ENCODE measurements around the gene HECTD2. TPM values are rescaled to one million over a fixed set of nuclear protein-coding genes. Genes with fewer than 3 reads are reported as not detected.

The HECTD2 gene
- total RNA-seq, 1 donor from 2014 or later, result 27.6 TPM

DNA sequence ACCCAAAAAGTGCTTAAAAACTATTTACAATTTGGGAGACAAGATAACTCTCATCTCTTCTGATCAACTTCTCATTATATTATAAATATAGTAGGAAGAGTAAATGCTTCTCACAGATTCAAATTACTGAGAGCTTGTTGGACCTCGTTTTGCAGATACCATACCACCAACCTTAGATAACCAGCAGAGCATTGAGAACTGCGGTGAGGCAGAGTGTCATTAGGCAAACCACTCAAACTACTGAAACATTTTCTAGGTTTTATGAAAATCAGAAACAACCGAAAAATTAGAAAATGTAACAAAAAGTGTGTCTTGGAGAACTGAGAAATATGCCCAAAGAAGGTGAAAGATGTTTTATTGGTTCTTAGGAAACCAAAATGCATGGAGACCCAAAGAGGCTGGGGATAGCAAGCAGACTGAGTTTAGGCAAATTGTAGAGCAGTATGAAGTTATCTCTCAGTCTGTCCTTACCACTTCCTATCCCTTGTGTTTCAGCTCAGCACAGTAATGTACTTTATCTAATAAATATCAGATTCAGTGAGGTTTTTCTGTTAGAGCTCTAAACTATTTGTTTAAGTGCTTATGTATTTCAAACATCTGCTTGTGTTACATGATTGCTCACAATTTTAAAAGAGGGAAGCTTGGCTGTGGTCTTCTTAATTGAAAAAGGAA, 77.9 kb downstream of the HECTD2 start:
- TF ChIP-seq, protein P1, sequence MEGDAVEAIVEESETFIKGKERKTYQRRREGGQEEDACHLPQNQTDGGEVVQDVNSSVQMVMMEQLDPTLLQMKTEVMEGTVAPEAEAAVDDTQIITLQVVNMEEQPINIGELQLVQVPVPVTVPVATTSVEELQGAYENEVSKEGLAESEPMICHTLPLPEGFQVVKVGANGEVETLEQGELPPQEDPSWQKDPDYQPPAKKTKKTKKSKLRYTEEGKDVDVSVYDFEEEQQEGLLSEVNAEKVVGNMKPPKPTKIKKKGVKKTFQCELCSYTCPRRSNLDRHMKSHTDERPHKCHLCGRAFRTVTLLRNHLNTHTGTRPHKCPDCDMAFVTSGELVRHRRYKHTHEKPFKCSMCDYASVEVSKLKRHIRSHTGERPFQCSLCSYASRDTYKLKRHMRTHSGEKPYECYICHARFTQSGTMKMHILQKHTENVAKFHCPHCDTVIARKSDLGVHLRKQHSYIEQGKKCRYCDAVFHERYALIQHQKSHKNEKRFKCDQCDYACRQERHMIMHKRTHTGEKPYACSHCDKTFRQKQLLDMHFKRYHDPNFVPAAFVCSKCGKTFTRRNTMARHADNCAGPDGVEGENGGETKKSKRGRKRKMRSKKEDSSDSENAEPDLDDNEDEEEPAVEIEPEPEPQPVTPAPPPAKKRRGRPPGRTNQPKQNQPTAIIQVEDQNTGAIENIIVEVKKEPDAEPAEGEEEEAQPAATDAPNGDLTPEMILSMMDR (IDR thresholded peaks at IDR 0.05; ENCODE audit: partially characterized antibody, unreplicated experiment), result no peak
- Mint-ChIP-seq H3K4me3 (ENCODE audit: unreplicated experiment) (no peak overlapping the region), H3K9me3 (ENCODE audit: unreplicated experiment) (no peaks in the 10 kb centered on the region), H3K27ac (ENCODE audit: unreplicated experiment) (no peak overlapping the region), H3K36me3 (ENCODE audit: unreplicated experiment) (no peaks in the 10 kb centered on the region), H3K4me1 (ENCODE audit: low read depth, unreplicated experiment) (no peaks in the 10 kb centered on the region), H3K27me3 (ENCODE audit: unreplicated experiment) (no peaks in the 10 kb centered on the region)
- no peak for DNase-seq

DNA sequence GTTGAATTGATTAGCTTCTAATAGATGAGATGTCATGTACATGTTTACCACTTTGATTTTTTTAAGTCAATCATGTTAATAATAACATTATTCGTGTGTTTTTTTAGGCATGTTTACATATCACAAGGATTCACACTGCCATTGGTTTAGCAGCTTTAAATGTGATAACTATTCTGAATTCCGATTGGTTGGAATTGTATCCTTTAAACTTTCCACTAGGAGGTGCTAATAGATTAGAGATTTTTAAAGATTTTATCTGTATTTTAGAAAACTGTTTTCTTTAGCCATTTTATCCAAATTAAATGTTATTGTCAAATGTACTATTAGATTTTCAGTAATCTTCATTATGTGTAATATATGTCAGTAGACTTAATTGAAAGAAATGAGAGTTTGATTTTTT, 83.2 kb downstream of the HECTD2 start:
- DNase-seq, result no peak
- peaks cover 9% of the 10 kb centered on the region for H3K4me1 Mint-ChIP-seq (ENCODE audit: low read depth, unreplicated experiment)
- H3K4me3 Mint-ChIP-seq (ENCODE audit: unreplicated experiment), result no peak overlapping the region
- H3K27me3 Mint-ChIP-seq (ENCODE audit: unreplicated experiment), result no peaks in the 10 kb centered on the region
- H3K27ac Mint-ChIP-seq (ENCODE audit: unreplicated experiment), result no peak overlapping the region
- H3K36me3 Mint-ChIP-seq (ENCODE audit: unreplicated experiment), result no peaks in the 10 kb centered on the region
- TF ChIP-seq, protein P1 (IDR thresholded peaks at IDR 0.05; ENCODE audit: partially characterized antibody, unreplicated experiment), result peak; percentile 50
- H3K9me3 Mint-ChIP-seq (ENCODE audit: unreplicated experiment), result no peaks in the 10 kb centered on the region

DNA sequence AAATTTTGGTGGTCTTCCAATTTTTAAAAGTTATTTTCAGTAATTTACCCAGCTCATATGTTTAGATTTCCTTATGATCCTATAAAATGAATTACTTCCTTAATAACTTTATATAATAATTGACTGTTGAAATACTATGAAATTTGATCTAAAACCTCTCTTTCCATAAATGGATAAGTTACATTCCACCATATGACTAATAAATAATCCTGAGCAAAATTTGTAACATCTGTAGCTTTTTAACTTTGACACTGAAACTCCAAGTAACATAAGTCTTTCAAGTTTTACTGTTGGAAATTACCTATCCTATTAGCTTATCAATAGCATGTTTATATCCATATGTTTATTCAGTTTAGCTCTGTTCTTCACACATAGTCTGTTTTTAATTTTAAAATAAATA, 85.3 kb downstream of the HECTD2 start:
- no peak for DNase-seq
- Mint-ChIP-seq H3K36me3 (ENCODE audit: unreplicated experiment) (no peaks in the 10 kb centered on the region), H3K27me3 (ENCODE audit: unreplicated experiment) (no peaks in the 10 kb centered on the region), H3K4me3 (ENCODE audit: unreplicated experiment) (no peak overlapping the region), H3K4me1 (ENCODE audit: low read depth, unreplicated experiment) (peaks cover 9% of the 10 kb centered on the region), H3K27ac (ENCODE audit: unreplicated experiment) (no peak overlapping the region), H3K9me3 (ENCODE audit: unreplicated experiment) (no peaks in the 10 kb centered on the region)
- TF ChIP-seq, protein P1 (IDR thresholded peaks at IDR 0.05; ENCODE audit: partially characterized antibody, unreplicated experiment), result no peak

DNA sequence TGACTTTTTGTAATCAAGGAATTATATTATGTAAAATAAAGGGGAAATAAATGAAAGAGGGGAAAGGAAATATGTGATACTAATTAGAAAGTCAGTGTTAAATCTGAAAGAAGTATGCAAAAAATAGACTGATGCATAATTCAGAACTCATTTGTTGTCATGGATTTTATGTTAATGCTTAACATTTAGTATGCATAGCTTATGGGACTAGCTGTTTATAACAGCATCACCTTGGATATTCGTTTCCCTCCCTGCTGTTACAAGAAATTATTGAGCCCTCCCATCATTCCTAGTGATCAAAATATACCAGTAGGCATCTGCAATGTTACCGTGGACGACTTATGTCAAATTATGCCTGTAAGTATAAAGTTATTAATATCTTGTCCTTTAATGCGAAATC, 85.9 kb downstream of the HECTD2 start:
- no peak for DNase-seq
- Mint-ChIP-seq H3K4me1 (ENCODE audit: low read depth, unreplicated experiment) (peaks cover 9% of the 10 kb centered on the region), H3K4me3 (ENCODE audit: unreplicated experiment) (no peak overlapping the region), H3K27me3 (ENCODE audit: unreplicated experiment) (no peaks in the 10 kb centered on the region), H3K36me3 (ENCODE audit: unreplicated experiment) (no peaks in the 10 kb centered on the region), H3K27ac (ENCODE audit: unreplicated experiment) (no peak overlapping the region), H3K9me3 (ENCODE audit: unreplicated experiment) (no peaks in the 10 kb centered on the region)
- TF ChIP-seq, protein P1 (IDR thresholded peaks at IDR 0.05; ENCODE audit: partially characterized antibody, unreplicated experiment), result no peak

DNA sequence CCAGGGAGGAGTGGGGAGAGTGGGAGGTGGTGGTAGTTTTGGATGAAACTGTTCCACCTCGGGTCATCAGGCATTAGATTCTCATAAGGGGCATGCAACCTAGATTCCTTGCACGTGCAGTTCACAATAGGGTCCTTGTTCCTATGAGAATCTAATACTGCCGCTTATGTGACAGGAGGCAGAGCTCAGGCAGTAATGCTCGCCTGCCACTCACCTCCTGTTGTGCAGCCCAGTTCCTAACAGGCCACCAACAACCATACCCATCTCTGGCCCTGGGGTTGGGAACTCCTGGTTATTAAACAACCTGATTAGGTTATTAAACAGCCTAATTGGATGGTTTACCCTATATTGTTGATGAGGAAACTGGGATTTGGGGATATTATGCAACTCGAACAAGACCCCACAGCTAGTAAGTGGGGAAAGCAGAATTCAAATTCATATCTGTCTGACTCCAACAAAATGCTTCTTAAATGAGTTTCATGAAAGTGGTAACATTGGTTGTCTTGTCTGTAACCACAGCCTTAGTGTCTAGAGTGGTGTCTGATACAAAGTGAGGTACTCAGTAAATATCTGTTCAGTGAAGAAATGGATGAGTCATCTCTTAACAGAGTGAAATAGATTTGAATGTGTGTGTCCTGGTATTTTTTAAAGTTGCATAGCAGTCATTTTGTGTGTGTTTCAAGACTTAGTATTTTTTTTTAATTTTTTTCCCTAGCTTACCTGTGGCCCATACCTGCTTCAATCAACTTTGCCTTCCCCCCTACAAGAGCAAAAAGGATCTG, 101.6 kb downstream of the HECTD2 start:
- no peak overlapping the region for H3K4me3 Mint-ChIP-seq (ENCODE audit: unreplicated experiment)
- TF ChIP-seq, protein P1 (IDR thresholded peaks at IDR 0.05; ENCODE audit: partially characterized antibody, unreplicated experiment), result no peak
- no peaks in the 10 kb centered on the region for H3K9me3 Mint-ChIP-seq (ENCODE audit: unreplicated experiment)
- H3K27ac Mint-ChIP-seq (ENCODE audit: unreplicated experiment), result no peak overlapping the region
- peaks cover 2% of the 10 kb centered on the region for H3K4me1 Mint-ChIP-seq (ENCODE audit: low read depth, unreplicated experiment)
- no peaks in the 10 kb centered on the region for H3K36me3 Mint-ChIP-seq (ENCODE audit: unreplicated experiment)
- DNase-seq, result no peak
- H3K27me3 Mint-ChIP-seq (ENCODE audit: unreplicated experiment), result no peaks in the 10 kb centered on the region
